Keratinocyte (primary cell): Measurements from ENCODE around the gene PRM1.

Experiments used
- CTCF ChIP-seq, 3 experiments: IDR thresholded peaks in 1 of 3; conservative IDR thresholded peaks in 1 of 3; optimal IDR thresholded peaks in 1 of 3; 2 replicates in 2 of 3; 3 replicates in 1 of 3; pipeline versions ENCODE3 to v1.5.1; 2011; ENCODE audit warnings: low read length in 3 of 3, mild to moderate bottlenecking in 3 of 3, moderate library complexity in 2 of 3, control low read depth in 1 of 3, inconsistent platforms in 1 of 3; ENCODE audit not compliant: insufficient read depth in 2 of 3; ENCODE audit errors: extremely low read depth in 1 of 3
- EZH2 ChIP-seq: IDR thresholded peaks from one replicate; pipeline ENCODE4 v1.6.1; 2012; ENCODE audit warnings: inconsistent platforms, mild to moderate bottlenecking, low read length, moderate library complexity

GRCh38 chr16:11263737-11264136 lies 17.4 kb downstream of the PRM1 start:
- TF ChIP-seq CTCF (optimal IDR thresholded peaks at IDR 0.05 in 1 of 3, IDR thresholded peaks at IDR 0.05 in 1 of 3, conservative IDR thresholded peaks at IDR 0.05 in 1 of 3; ENCODE audit: extremely low read depth in 1 of 3, insufficient read depth in 2 of 3, low read length in 3 of 3): no peak
- no peak for TF ChIP-seq EZH2
